ENCODE results near the gene SMYD4.

SMYD4 gene

DNA sequence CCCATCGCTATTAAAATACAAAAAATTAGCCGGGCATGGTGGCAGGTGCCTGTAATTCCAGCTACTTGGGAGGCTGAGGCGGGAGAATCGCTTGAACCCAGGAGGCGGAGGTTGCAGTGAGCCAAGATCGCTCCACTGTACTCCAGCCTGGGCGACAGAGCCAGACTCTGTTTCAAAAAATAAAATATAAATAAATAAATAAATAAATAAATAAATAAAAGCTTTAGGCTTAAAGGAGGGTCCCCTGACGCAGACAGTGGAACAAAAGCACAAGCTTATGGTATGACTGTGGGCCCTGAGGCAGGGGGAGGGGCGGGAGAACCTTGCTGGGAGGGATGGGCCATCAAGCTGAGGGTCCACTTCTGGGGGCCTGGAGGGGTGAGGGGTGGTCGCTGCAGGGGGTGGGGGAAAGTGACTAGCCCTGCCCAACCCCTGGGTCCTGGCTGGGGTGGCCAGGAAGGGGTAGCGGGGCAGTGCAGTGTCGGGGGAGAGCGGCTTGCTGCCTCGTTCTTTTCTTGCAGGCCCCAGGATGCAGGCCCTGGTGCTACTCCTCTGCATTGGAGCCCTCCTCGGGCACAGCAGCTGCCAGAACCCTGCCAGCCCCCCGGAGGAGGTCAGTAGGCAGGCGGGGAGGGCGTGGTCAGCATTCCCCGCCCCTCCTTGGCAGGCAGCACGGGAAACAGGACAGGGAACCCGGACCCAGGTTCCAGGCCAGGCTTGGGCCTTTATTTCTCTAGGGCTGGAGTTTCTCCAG is 63.1 kb downstream of the SMYD4 start:
- POLR2A ChIA-PET, result interaction anchor here (0.6 to 1.2 kb wide), 2 partner anchors 10 to 45 kb away, joined by 3 to 4 read pairs; no protein-coding TSS in a partner anchor
- TF ChIP-seq, protein P1, sequence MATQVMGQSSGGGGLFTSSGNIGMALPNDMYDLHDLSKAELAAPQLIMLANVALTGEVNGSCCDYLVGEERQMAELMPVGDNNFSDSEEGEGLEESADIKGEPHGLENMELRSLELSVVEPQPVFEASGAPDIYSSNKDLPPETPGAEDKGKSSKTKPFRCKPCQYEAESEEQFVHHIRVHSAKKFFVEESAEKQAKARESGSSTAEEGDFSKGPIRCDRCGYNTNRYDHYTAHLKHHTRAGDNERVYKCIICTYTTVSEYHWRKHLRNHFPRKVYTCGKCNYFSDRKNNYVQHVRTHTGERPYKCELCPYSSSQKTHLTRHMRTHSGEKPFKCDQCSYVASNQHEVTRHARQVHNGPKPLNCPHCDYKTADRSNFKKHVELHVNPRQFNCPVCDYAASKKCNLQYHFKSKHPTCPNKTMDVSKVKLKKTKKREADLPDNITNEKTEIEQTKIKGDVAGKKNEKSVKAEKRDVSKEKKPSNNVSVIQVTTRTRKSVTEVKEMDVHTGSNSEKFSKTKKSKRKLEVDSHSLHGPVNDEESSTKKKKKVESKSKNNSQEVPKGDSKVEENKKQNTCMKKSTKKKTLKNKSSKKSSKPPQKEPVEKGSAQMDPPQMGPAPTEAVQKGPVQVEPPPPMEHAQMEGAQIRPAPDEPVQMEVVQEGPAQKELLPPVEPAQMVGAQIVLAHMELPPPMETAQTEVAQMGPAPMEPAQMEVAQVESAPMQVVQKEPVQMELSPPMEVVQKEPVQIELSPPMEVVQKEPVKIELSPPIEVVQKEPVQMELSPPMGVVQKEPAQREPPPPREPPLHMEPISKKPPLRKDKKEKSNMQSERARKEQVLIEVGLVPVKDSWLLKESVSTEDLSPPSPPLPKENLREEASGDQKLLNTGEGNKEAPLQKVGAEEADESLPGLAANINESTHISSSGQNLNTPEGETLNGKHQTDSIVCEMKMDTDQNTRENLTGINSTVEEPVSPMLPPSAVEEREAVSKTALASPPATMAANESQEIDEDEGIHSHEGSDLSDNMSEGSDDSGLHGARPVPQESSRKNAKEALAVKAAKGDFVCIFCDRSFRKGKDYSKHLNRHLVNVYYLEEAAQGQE (tag by site-specific recombination; IDR thresholded peaks at IDR 0.05), result peak; percentile 56; the same call in 1 of the 2 replicates
- TF ChIP-seq ZNF629 (tag by site-specific recombination; IDR thresholded peaks at IDR 0.05), result 0 out of 2 replicates have a peak, but pooled peaks have one; percentile 21
- TF ChIP-seq, protein P2, sequence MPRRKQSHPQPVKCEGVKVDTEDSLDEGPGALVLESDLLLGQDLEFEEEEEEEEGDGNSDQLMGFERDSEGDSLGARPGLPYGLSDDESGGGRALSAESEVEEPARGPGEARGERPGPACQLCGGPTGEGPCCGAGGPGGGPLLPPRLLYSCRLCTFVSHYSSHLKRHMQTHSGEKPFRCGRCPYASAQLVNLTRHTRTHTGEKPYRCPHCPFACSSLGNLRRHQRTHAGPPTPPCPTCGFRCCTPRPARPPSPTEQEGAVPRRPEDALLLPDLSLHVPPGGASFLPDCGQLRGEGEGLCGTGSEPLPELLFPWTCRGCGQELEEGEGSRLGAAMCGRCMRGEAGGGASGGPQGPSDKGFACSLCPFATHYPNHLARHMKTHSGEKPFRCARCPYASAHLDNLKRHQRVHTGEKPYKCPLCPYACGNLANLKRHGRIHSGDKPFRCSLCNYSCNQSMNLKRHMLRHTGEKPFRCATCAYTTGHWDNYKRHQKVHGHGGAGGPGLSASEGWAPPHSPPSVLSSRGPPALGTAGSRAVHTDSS (tag by site-specific recombination; IDR thresholded peaks at IDR 0.05), result no peak
- TF ChIP-seq ZNF138 (tag by site-specific recombination; IDR thresholded peaks at IDR 0.05; ENCODE audit: borderline replicate concordance), result no peak
- peak; percentile 62 for TF ChIP-seq ZNF426 (tag by site-specific recombination; IDR thresholded peaks at IDR 0.05)
- no peak for TF ChIP-seq FEZF1 (tag by site-specific recombination; IDR thresholded peaks at IDR 0.05)
- TF ChIP-seq ZNF624 (tag by site-specific recombination; IDR thresholded peaks at IDR 0.05), result no peak
- TF ChIP-seq ZNF433 (tag by site-specific recombination; IDR thresholded peaks at IDR 0.05; ENCODE audit: low read depth), result 0 out of 2 replicates have a peak, but pooled peaks have one; percentile 23
- TF ChIP-seq GLIS1 (tag by site-specific recombination; IDR thresholded peaks at IDR 0.05), result no peak
- TF ChIP-seq ZNF610 (tag by site-specific recombination; IDR thresholded peaks at IDR 0.05; ENCODE audit: borderline replicate concordance), result no peak
- TF ChIP-seq, protein P3, sequence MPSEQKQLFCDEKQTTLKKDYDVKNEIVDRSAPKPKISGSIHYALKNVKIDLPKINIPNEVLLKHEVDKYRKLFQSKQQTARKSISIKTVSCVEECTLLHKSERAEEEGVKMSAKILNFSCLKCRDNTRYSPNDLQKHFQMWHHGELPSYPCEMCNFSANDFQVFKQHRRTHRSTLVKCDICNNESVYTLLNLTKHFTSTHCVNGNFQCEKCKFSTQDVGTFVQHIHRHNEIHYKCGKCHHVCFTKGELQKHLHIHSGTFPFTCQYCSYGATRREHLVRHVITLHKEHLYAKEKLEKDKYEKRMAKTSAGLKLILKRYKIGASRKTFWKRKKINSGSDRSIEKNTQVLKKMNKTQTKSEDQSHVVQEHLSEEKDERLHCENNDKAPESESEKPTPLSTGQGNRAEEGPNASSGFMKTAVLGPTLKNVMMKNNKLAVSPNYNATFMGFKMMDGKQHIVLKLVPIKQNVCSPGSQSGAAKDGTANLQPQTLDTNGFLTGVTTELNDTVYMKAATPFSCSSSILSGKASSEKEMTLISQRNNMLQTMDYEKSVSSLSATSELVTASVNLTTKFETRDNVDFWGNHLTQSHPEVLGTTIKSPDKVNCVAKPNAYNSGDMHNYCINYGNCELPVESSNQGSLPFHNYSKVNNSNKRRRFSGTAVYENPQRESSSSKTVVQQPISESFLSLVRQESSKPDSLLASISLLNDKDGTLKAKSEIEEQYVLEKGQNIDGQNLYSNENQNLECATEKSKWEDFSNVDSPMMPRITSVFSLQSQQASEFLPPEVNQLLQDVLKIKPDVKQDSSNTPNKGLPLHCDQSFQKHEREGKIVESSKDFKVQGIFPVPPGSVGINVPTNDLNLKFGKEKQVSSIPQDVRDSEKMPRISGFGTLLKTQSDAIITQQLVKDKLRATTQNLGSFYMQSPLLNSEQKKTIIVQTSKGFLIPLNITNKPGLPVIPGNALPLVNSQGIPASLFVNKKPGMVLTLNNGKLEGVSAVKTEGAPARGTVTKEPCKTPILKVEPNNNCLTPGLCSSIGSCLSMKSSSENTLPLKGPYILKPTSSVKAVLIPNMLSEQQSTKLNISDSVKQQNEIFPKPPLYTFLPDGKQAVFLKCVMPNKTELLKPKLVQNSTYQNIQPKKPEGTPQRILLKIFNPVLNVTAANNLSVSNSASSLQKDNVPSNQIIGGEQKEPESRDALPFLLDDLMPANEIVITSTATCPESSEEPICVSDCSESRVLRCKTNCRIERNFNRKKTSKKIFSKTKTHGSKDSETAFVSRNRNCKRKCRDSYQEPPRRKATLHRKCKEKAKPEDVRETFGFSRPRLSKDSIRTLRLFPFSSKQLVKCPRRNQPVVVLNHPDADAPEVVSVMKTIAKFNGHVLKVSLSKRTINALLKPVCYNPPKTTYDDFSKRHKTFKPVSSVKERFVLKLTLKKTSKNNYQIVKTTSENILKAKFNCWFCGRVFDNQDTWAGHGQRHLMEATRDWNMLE (tag by site-specific recombination; conservative IDR thresholded peaks at IDR 0.05; ENCODE audit: low read depth), result peak; percentile 75; the same call in 1 of the 2 replicates
- no peak for TF ChIP-seq ZNF777 (tag by site-specific recombination; IDR thresholded peaks at IDR 0.05; ENCODE audit: borderline replicate concordance)
- TF ChIP-seq, protein P4, sequence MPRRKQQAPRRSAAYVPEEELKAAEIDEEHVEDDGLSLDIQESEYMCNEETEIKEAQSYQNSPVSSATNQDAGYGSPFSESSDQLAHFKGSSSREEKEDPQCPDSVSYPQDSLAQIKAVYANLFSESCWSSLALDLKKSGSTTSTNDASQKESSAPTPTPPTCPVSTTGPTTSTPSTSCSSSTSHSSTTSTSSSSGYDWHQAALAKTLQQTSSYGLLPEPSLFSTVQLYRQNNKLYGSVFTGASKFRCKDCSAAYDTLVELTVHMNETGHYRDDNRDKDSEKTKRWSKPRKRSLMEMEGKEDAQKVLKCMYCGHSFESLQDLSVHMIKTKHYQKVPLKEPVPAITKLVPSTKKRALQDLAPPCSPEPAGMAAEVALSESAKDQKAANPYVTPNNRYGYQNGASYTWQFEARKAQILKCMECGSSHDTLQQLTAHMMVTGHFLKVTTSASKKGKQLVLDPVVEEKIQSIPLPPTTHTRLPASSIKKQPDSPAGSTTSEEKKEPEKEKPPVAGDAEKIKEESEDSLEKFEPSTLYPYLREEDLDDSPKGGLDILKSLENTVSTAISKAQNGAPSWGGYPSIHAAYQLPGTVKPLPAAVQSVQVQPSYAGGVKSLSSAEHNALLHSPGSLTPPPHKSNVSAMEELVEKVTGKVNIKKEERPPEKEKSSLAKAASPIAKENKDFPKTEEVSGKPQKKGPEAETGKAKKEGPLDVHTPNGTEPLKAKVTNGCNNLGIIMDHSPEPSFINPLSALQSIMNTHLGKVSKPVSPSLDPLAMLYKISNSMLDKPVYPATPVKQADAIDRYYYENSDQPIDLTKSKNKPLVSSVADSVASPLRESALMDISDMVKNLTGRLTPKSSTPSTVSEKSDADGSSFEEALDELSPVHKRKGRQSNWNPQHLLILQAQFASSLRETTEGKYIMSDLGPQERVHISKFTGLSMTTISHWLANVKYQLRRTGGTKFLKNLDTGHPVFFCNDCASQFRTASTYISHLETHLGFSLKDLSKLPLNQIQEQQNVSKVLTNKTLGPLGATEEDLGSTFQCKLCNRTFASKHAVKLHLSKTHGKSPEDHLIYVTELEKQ (tag by site-specific recombination; IDR thresholded peaks at IDR 0.05; ENCODE audit: borderline replicate concordance), result no peak
- TF ChIP-seq ZBTB17 (tag by site-specific recombination; IDR thresholded peaks at IDR 0.05), result no peak
- no peak for TF ChIP-seq ZNF571 (tag by site-specific recombination; IDR thresholded peaks at IDR 0.05)
- TF ChIP-seq ZIC2 (tag by site-specific recombination; IDR thresholded peaks at IDR 0.05), result peak; percentile 66
- peak; percentile 48; the same call in 1 of the 2 replicates for TF ChIP-seq ZNF623 (tag by site-specific recombination; IDR thresholded peaks at IDR 0.05)
- no peak for TF ChIP-seq ZNF10 (tag by site-specific recombination; IDR thresholded peaks at IDR 0.05)
- TF ChIP-seq, protein P5, sequence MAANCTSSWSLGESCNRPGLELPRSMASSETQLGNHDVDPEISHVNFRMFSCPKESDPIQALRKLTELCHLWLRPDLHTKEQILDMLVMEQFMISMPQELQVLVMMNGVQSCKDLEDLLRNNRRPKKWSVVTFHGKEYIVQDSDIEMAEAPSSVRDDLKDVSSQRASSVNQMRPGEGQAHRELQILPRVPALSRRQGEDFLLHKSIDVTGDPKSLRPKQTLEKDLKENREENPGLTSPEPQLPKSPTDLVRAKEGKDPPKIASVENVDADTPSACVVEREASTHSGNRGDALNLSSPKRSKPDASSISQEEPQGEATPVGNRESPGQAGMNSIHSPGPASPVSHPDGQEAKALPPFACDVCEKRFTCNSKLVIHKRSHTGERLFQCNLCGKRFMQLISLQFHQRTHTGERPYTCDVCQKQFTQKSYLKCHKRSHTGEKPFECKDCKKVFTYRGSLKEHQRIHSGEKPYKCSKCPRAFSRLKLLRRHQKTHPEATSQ (tag by site-specific recombination; IDR thresholded peaks at IDR 0.05), result no peak
- 0 out of 2 replicates have a peak, but pooled peaks have one; percentile 33 for TF ChIP-seq ZNF560 (tag by site-specific recombination; IDR thresholded peaks at IDR 0.05; ENCODE audit: borderline replicate concordance)

More for the DNA sequence above, 63.1 kb downstream of the SMYD4 start:
- Histone ChIP-seq H3K9me3 (ENCODE audit: control insufficient read depth, insufficient read depth, low read depth, low read length) (no peaks in the 10 kb centered on the region), H3K4me3 (ENCODE audit: low read depth, low read length) (no peak overlapping the region), H3K4me1 (ENCODE audit: control insufficient read depth, insufficient read depth, low read length) (peaks cover 12% of the 10 kb centered on the region), H3K27ac (ENCODE audit: extremely low read depth, low read depth, low read length) (no peak overlapping the region), H3K36me3 (ENCODE audit: control insufficient read depth in 2 of 2, insufficient read depth in 1 of 2, low read length in 2 of 2) (peaks cover 0 to 21% of the 10 kb centered on the region in 2 experiments; a peak in 1 of 3 replicates)
- CTCF ChIA-PET, result interaction anchor here (0.9 to 1.4 kb wide), 2 partner anchors 11 to 45 kb away, joined by 3 to 4 read pairs; no protein-coding TSS in a partner anchor

Measured in HEK293 (cell line).